Measurements from ENCODE around the gene SMARCB1.

The SMARCB1 gene

GRCh38 chr22:23781065-23781464 is 5.7 kb upstream of the SMARCB1 start:
- DNase-seq: no peak

- peak; percentile 60 for DNase-seq
These were observed 5.1 kb upstream of the SMARCB1 start for GRCh38 chr22:23781511-23782183.

GRCh38 chr22:23782252-23782651 is 4.5 kb upstream of the SMARCB1 start:
- DNase-seq: no peak

GRCh38 chr22:23782703-23783102 is 4.1 kb upstream of the SMARCB1 start:
- no peak for DNase-seq

GRCh38 chr22:23783265-23784150 is 3.3 kb upstream of the SMARCB1 start:
- no peak for DNase-seq

- no peak for DNase-seq
These were observed 2.5 kb upstream of the SMARCB1 start for GRCh38 chr22:23784215-23784732.

GRCh38 chr22:23786261-23786710 is 480 bp upstream of the SMARCB1 start:
- no peak for DNase-seq

- DNase-seq: no peak
These were observed 782 bp downstream of the SMARCB1 start for GRCh38 chr22:23787600-23787896.

- DNase-seq: no peak
These were observed 1.1 kb downstream of the SMARCB1 start for GRCh38 chr22:23787910-23788309.

GRCh38 chr22:23789121-23789520 is 2.4 kb downstream of the SMARCB1 start:
- DNase-seq: no peak

- DNase-seq: no peak
These were observed 2.9 kb downstream of the SMARCB1 start for GRCh38 chr22:23789638-23790037.

GRCh38 chr22:23790819-23791737 is 4.3 kb downstream of the SMARCB1 start:
- DNase-seq: peak; percentile 77

GRCh38 chr22:23791738-23792645 is 5.2 kb downstream of the SMARCB1 start:
- DNase-seq: no peak

GRCh38 chr22:23793326-23793725 is 6.6 kb downstream of the SMARCB1 start:
- DNase-seq: no peak

GRCh38 chr22:23796461-23796860 is 9.7 kb downstream of the SMARCB1 start:
- peak; percentile 72 for DNase-seq

- DNase-seq: no peak
These were observed 13.8 kb downstream of the SMARCB1 start for GRCh38 chr22:23800297-23801237.

GRCh38 chr22:23801238-23801821 is 14.6 kb downstream of the SMARCB1 start:
- DNase-seq: no peak

- DNase-seq: no peak
These were observed 15.2 kb downstream of the SMARCB1 start for GRCh38 chr22:23801886-23802377.

- DNase-seq: no peak
These were observed 16.4 kb downstream of the SMARCB1 start for GRCh38 chr22:23803001-23803819.

Measured in fibroblast of skin of abdomen (primary cell).